Measurements from ENCODE around the gene AFG1L.
"Not testable (repeated sequence)": the region's sequence is repeated elsewhere in the genome, so short reads cannot be mapped to it uniquely, and the experiment has no call there.

Gene AFG1L

DNA sequence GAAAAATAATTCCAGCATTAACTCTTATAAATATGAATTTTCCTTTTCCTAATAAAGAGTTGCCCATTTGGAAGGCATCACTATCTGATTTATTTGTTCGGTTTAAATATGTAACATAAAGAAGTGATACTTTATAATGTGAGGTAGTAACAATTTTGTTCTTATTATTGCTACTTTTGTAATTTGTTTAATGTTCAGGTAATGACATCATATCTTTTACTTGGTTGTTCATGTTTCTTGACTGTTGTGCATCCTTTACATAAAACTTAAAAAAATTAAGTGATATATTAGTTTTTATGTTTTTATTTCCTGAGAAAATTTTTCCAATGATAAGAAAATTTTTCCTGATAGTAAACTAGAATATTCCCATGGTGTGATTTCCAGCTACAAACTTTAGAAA lies 124.6 kb downstream of the AFG1L start:
- DNase-seq, result no peak

DNA sequence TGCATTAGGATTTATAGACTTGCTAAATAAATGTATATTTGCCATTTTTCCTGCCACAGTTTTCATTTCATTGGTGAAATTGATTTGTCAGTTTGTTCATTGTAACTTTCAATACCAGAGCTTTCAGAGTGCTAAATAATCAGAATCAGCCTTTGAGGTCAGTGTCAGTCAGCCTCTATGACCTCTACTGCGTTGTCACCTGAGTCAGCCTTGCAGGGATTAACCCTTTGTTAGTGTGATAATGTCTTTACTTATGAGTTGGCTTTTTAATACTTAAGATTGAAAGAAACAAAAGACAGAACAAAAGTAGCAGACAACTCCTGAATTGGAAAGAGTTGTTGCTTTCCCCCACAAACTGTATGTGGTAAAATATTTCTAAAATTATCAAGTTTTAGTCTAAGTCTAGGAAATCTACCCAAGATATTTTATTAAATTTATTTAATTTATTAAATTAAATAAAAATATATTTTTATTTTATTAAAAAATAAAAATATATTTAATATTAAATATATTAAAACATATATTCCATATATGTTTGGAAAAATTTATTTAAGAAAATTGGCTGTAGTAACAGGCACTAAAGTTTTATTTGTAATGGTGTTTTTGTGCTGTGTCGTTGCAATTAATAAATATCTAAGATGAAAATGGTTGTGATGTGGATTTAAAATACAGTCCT lies 125.2 kb downstream of the AFG1L start:
- no peak for DNase-seq

DNA sequence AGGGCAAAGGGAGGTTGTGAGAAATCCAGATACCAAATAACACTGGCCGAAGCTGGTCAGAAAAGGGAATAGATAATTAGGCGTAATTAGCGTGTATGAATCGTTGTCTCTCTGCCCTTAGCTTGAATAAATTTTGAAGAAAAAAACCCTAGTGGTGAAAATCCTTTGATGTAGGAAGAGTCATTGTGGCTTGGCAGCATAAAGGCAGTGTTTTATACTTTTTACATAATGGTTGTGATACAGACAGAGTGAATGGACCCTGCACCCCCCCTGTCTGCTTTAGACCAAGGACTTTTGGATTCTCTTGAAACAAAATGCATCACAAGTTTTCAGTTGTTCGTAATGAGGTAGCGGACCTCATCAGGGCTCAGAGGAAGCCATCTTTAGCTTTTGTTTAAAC lies 126.5 kb downstream of the AFG1L start:
- no peak for DNase-seq

DNA sequence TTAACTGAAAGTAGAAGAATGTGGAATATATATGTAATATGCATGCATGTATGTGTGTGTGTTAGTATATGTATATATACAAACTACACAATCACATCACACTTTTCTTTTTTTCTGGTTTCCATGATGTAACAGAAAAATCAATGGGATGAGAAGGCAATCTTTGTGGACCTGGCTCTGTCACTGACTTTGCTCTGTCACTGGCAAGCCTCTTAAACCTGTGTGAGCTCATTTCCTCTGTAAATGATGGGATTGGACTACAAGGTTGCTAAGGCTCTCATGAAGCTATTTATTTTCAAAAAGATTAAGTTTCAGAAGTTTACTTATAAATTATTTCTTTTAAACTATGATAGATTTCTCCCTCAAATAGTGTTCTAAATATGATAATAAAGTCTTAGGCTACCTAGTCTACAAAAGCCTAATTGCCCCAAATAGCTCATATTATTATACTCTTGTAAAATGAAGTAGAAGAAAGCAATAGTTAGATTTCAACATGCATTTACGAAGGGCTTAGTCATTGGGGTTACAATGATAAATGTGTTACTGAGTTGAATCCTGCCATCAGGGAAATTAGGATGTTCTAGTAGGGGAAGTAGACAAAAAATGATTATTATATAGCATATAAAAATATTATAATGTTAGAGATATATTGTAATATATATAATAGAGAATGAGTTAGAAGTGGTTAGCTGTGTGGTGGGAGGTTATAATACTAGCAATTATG lies 129.3 kb downstream of the AFG1L start:
- DNase-seq, result no peak

DNA sequence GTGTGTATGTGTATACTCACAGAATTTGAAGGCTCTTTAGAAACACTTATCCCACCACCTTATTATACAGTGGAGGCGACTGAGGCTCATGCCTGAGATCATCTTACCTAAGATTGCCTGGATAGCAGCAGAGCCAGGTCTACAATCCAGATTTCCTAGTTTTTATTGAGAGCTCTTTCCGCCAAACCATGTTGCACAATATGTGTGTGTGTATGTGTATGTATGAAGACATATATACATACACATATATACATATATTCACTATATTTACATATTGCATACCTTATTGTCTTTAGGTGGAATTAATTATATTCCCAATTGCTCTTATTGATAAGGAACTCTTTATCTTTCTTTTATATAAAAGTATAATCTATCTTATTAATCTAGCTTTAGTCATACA lies 130.6 kb downstream of the AFG1L start:
- DNase-seq, result no peak

DNA sequence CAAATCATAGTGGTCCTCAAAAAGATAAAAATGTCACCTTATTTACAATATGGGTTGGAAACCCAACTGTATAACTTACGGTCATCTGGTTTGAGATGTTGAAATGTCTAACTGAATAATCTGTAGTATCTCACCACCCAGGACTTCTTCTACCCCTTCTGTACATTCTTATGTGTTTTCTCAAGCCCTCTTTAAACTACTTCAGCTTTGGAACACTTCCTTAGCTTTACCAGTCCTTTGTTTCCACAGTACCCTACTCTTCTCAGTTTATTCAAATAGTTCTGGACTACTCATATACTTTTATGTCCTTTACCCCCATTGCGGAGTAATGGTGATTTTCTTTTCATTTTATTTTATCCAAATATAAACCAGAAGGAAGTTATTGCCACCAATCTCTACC lies 137.3 kb downstream of the AFG1L start:
- DNase-seq, result no peak

DNA sequence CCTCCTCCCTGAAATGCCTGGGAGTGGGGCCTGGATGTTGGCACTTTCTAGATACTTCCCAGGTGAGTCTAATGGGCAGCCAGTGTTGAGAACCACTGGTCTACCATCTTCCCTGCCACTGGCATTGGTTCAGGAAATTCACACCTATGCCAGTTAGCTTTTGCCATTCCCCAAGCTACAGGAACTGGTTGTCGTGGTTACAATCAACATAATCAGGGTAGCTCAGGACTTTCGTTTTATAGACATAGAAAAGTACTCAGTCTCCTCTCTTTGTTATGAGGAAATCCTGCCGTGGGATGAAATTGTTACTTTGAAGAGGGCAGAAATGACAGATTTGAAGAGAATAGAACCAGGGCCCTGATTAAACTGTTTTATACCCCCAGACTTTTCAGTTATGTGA lies 137.9 kb downstream of the AFG1L start:
- DNase-seq, result no peak

DNA sequence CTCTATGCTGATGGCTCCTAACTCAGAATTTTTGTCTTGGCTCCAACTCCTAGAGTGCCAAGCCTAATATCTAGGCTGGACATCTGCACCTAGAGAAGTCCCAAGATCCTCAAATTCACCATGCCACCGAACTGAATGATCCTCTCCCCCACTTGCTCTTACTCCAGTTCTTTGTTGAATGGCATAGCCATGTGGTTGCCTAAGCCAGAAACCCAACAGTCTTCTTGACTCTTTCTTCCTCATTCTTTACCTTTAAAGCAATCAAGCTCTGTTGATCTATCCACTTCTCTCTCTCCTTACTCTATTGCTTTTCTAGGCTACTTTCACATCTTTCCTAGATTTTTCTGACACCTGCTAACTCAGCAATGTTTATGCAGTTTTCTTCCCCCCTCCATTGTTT lies 139.4 kb downstream of the AFG1L start:
- no peak for DNase-seq

DNA sequence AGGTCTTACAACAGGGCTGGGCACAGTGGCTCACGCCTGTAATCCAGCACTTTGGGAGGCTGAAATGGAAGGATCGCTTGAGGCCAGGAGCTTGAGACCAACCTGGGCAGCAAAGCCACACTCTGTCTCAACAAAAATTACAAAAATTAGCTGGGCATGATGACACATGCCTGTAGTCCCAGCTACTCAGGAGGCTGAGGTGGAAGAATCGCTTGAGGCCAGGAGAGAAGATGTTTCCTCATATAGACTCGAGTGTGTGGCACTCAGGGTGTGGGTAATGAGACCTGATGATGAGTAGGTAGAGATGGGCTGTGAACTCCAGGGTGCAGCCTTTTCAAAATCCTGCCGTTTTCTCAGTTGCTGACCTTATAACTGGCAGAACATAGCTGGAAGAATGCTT lies 140.5 kb downstream of the AFG1L start:
- DNase-seq, result no peak

DNA sequence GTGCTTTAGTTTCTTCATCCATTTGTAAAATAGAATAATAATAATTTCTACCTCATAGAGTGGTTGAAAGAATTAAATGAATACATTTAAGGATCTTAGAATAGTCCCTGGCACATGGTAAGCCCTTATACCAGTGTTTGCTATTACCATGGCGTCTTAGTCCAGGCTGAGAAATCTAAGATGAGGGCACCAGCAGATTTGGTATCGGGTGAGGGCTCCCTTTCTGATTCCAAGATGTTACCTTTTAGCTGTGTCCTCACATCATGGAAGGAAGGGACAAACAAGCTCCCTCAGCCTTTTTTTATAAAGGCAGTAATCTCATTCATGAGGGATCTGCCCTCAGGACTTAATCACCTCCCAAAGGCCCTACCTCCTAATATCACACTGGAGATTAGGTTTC lies 141.9 kb downstream of the AFG1L start:
- no peak for DNase-seq

DNA sequence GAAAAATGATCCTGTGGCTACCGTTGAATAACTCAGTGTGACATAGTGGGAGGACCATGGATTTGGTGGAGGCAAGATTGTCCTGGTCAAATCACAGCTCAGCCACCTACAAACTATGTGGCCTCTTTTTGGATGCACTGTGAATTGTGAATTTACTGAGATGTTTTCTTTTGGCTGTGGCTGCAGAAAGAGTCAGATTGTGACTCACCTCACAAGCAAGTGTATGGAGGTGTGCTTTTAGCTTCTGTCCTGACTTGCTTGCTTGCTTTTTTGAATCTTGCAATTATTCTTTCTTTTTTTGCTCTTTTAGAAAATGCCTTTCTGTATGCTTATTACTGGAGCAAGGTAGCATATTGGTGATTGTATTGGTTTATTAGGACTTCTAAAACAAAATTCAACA lies 143.0 kb downstream of the AFG1L start:
- no peak for DNase-seq

DNA sequence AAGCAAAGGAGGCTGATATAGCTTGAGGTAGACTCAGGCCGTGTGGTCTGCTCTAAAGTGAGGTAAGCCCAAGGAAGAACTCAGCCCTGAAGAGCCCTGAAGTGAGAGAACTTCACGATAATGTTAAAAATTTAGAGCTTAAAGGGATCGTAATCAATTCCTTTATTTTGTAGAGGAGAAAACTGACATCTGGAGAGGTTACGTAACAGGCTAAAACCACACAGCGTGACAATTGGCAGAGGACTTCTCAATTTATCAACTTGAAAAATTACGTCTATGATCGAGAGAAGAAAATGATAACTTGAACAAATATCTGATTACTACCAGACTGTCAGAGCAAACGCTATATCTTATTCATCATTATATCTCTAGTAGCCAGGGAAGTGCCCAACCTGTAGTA lies 144.1 kb downstream of the AFG1L start:
- no peak for DNase-seq

DNA sequence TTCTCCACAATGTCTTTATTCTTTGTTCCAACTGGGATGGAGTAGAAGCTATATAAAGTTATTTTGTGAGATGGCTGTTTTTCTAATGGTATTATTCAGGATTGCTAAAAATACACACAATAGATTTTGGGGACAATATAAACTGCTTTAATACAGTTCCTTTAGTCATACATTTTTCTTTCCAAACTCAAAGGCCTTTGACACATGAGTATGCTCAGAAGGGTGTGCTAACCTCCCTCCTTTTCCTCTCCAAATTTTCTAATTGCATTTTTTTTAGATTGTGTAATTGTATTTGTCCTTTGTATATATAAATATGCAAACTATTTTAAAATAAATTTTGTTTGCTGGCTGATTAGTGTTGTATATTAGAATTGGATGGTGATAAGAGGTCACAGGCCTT lies 146.3 kb downstream of the AFG1L start:
- DNase-seq, result no peak

DNA sequence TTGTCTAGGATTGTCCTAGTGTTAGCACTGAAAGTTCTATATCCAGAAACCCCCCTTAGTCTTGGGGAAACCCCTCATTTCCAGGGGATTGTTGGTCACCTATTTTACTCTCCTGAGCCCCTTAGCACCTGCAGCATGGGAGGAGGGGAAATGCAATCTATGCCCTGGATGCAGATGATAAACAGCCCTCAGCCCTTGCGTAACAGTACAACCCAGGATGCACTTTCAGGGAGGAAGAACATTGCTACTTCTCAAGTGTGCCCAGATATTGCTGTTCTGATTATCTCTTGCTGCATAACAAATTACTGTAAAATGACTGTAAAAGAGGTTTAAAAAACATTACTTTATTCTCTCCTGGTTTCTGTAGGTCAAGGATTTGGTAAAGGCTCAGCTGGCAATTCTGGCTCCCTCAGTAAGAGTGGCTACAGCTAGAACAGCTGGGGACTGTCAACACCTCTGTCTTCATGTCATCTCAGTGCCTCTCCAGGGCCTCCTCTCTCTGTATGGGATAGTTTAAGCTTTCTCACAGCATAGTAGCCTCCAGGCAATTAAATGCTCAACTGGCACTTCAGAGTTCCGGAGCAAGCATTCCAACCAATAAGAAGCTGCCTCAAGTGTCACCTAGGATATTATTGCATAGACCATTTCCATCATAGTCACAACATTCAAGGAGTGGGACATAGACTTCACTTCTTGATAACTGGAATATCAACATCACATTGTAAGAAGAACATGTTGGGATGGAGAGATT lies 148.1 kb downstream of the AFG1L start:
- DNase-seq, result no peak

DNA sequence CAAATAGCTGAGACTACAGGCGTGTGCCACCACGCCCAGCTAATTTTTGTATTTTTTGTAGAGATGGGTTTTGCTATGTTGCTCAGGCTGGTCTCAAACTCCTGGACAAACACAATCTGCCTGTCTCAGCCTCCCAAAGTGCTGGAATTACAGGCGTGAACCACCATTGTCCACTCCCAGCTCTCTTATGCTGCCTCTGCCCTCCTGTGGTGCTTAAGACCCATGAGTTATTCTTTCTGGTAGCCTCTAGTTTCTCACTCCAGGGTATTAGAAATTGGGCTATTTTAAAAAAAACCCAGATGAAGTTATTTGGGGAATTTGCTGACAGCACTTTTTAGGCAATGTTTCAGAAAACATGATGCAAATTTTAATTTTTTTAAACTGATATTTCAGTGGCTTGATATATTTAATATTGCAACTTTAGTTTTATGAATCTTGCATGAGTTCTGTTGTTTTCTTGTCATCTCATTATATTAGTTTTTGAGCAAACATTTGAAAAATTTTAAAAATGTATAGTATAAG lies 151.8 kb downstream of the AFG1L start:
- DNase-seq, result no peak

DNA sequence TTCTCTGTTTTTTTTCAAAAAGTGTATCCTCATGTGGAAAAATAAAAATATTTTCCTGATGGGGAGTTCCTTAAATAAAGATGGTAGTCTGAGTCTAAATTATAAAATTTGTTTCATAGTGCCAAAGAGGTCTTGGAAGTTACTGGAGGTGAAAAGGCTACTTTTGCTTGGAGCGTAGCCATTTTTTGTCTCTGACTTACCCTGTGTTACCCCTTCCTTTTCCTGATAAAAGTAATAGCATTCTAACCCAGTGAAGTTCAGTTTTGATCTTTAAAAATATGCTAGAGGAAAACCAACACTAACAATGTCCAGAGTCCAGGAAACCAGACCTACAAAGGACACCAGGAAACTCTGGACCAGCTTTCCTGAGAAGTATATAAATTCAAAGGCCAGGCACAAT lies 153.6 kb downstream of the AFG1L start:
- no peak for DNase-seq

DNA sequence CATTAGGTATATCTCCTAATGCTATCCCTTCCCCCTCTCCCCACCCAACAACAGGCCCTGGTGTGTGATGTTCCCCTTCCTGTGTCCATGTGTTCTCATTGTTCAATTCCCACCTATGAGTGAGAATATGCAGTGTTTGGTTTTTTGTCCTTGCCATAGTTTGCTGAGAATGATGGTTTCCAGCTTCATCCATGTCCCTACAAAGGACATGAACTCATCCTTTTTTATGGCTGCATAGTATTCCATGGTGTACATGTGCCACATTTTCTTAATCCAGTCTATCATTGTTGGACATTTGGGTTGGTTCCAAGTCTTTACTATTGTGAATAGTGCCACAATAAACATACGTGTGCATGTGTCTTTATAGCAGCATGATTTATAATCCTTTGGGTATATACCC lies 154.9 kb downstream of the AFG1L start:
- DNase-seq, result not testable (repeated sequence)

DNA sequence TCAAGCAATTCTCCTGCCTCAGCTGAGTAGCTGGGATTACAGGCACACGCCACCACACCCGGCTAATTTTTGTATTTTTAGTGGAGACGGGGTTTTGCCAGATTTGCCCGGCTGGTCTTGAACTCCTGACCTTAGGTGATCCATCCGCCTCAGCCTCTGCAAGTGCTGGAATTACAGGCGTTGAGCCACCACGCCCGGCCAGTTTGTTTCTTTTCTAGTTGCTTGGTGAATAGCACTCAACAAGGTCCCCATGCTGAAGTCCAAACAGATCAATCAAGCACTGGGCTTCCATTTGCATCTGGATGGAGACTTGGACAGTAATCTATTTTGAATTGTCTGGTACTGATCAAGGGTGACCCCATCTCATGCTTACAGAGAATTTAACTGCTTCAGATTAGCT lies 157.0 kb downstream of the AFG1L start:
- DNase-seq, result no peak

DNA sequence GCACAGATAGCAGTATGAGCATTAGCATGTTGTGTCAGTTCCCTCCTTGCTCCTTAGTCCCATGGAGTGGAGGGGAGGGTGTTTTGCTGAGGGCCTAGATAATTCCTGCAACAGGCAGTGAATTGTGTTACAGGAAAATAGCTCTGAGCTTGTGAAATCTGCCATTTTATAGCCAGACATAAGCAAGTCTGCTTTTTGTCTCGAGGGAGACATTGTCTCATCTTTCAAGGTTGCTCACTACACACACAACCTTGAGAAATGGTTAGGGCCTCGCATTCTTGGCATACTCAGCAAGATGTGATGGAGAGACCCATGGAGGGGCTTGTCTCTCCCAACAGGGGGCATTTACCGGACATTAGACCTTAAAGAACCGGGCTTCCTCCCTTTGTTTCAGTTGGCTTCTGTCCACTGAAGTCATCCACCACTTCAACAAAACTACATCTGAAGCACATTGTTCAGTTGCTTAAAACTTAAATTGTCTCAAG lies 157.9 kb downstream of the AFG1L start:
- no peak for DNase-seq

DNA sequence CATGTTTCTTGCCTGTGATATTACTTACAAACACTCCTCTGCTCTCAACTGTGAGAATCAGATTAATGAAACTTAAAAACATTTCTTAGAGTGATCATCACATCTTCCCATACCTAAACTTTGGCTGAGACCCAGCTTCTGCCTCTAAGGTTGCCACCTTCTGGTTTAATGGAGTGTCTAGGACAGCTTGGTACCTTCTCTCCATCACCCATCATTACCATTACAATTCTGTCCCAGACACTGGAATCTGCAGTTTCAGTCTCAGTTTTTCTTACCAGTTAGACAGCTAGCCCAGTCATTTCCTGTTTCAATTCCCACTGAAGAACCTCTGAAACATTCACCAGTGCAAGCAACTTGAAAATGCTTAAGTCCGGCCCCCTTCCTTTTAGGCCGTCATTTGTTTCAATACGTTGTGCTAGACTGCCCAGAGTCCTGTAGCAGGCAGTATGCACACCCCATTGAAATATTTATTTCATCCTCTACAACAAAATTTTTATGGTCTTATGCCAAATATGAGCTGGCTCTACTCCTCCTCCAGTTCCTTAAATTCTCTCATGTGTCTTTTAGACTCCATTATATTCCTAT lies 158.8 kb downstream of the AFG1L start:
- DNase-seq, result no peak

DNA sequence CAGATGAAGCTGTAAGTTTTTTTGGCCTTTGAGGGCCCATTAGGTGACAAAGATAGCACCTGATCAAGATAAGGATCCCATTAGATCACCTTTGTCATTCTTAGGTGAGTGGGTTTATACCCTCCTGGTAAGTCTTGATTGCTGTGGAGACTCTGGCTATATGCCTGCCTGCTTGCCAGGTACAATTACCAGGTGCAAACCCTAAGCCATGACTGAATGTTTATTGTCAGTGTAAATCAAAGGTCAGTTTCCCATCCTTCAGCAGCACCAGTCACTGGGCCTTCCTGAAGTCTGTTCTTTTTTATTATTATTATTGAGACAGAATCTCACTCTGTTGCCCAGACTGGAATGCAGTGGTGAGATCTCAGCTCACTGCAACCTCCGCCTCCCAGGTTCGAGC lies 159.5 kb downstream of the AFG1L start:
- no peak for DNase-seq

DNA sequence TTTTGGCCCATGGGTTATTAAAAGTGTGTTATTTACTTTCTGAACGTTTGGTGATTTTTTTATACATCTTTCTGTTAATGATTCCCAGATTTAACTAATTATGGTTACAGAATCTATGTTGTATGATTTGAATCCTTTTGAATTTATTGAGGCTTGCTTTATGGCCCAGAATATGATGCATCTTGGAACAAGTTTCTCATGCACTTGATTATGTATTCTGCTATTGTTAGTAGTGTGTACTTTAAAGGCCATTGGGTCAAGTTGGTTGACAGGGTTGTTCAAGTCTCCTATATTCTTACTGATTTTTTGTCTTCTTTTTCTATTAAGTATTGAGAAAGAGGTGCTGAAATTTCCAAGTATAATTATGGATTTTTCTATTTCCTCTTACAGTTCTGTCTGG lies 160.8 kb downstream of the AFG1L start:
- DNase-seq, result no peak

DNA sequence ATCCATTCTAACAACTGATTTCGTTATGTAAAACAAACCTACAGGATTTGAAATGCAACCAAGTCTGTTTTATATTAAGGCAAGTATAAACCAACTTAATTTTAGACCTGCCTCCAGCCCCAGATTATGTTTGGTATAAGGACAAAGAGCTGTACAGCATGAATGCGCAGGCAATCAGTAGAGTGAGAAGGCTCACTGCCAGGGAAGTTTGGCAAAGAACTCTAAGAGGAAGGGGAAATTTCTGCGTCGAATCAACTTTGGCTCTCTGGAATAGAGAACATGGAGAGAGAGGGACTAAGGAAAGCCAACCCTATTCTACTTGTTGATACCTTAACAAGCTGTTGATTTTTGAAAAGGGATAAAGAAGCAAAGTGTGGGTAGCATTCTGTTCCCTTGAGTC lies 168.9 kb downstream of the AFG1L start:
- no peak for DNase-seq

Measured in central memory CD4-positive, alpha-beta T cell (primary cell).